HG02938 (cell line): ENCODE results near the gene MPHOSPH10.
"Not testable (repeated sequence)": the region's sequence is repeated elsewhere in the genome, so short reads cannot be mapped to it uniquely, and the experiment has no call there.

ENCODE experiments used
- ATAC-seq: cut with Tn5 transposase; IDR thresholded peaks from one replicate; pipeline ENCODE4 v1.9.1; 2021; ENCODE audit warnings: mild to moderate bottlenecking, moderate library complexity; ENCODE audit not compliant: unreplicated experiment

Gene MPHOSPH10, protein sequence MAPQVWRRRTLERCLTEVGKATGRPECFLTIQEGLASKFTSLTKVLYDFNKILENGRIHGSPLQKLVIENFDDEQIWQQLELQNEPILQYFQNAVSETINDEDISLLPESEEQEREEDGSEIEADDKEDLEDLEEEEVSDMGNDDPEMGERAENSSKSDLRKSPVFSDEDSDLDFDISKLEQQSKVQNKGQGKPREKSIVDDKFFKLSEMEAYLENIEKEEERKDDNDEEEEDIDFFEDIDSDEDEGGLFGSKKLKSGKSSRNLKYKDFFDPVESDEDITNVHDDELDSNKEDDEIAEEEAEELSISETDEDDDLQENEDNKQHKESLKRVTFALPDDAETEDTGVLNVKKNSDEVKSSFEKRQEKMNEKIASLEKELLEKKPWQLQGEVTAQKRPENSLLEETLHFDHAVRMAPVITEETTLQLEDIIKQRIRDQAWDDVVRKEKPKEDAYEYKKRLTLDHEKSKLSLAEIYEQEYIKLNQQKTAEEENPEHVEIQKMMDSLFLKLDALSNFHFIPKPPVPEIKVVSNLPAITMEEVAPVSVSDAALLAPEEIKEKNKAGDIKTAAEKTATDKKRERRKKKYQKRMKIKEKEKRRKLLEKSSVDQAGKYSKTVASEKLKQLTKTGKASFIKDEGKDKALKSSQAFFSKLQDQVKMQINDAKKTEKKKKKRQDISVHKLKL

DNA sequence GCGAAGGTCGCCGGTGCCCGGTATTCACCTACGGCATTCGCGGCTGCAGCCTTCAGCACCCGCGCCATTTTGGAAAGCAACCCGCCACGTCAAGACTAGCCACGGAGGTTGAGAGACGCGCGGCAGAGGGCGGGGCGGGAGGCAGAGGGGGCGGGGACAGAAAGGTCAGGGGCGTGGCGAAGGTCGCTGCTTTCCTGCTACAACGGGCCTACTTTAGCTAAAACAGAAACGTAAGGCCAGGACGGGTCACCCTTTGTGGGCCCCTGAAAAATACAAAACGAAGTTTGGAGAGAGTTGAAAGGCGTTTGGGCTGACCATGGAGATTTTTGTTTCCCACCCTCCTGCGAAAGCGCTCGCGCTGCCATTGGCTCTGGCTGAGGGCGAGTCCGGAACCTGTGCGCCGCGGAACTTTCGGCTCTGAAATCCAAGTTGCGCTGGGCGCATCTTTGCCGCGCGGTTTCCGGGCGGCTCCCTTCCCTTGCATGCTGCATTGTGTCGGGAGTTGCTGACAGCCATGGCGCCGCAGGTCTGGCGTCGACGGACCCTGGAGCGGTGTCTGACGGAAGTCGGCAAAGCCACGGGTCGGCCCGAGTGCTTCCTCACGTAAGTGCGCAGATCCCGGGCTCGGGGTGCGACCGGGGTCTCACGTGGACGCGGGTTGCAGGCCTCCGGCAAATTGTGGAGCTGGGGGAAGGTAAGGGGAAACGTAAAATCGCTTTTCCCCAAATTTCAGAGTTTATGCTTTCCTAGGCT, at the start of gene MPHOSPH10, which contains the start of gene MCEE:
Gene MPHOSPH10, plus strand, starts transcription at position 483 of the 753 bp plus-strand sequence. Its CDS starts 32 bp downstream, at position 515.
Gene MCEE, minus strand, starts transcription at position 78 of the 753 bp plus-strand sequence. Its CDS starts 10 bp downstream, at position 68.
- peak; percentile 91 for ATAC-seq

DNA sequence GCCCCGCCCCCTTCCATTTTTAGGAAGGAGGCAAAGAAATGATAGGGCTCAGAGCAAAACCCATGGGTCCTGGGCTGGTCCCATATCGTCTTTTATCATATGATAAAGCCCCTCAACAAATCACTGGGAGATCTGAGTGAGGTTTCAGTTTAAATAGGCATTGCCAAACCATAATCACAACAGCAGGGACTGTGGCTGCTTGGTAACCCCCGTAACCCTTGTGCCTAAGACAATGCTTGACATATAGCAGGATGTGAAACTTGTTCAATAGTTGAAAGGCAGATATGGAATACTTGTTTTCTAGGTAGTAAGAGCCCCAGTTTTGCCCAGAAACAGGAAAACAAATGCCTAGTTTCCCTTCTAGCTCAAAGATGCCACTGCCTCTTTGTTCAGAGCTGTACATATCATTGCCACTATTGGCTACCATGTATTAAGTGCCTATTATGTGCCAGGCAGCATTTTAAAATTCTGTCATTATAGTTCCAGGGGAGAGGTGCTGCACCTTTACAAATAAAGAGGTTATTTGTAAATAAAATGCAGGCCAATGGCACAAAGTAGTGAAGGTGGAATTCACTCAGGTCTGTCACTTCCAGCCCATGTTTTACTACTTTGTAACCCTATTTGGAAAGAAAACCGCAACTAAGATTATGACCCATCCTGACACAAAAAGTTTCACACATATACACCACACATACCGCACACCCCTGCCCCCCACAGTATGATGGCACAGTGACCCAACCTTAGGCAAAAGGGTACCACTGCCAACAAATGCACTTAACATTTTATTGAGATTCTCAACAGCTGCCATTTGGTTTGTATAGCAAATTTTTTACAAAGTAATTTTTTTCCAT, 47.8 kb upstream of the MPHOSPH10 start:
- peak; percentile 48 for ATAC-seq

DNA sequence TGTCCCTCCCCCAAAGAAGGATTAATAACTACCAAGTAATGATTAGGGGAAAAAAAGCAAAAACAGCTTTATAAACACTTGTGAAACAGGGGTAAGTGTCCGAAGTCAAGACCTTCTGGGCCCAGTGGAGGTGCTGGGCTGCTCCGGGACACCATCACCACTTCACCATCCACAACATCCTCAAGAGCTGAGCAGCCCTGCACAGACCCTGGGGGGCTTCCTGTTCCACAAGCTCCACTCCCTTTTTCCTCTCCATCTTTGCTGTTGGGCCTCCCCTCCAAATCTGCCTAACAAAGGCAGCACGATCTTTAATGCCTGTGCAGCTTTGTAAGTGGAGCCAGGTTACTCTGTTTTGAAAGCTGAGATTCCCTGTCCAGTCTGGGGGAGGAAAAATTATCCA, 47.1 kb upstream of the MPHOSPH10 start:
- not testable (repeated sequence) for ATAC-seq

DNA sequence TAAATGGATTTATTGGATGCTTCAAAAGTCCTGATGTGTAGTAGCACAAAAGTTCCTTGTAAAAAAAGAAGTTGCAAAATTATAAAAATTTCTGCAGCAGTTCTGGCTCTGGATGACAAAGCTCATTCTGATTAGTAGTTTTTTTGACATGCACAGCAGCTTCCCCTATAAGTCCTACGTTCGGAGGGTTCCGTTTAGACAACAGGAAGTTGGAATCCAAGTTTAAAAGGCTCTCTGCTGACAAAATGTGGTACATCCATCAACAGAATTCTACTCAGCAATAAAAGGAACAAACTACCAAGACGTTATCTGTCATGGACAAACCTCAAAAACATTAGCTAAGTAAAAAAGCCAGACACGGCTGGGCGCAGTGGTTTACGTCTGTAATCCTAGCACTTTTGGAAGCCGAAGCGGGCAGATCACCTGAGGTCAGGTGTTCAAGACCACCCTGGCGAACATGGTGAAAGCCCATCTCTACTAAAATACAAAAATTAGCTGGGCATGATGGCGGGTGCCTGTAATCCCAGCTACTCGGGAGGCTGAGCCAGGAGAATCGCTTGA, 46.6 kb upstream of the MPHOSPH10 start:
- not testable (repeated sequence) for ATAC-seq

DNA sequence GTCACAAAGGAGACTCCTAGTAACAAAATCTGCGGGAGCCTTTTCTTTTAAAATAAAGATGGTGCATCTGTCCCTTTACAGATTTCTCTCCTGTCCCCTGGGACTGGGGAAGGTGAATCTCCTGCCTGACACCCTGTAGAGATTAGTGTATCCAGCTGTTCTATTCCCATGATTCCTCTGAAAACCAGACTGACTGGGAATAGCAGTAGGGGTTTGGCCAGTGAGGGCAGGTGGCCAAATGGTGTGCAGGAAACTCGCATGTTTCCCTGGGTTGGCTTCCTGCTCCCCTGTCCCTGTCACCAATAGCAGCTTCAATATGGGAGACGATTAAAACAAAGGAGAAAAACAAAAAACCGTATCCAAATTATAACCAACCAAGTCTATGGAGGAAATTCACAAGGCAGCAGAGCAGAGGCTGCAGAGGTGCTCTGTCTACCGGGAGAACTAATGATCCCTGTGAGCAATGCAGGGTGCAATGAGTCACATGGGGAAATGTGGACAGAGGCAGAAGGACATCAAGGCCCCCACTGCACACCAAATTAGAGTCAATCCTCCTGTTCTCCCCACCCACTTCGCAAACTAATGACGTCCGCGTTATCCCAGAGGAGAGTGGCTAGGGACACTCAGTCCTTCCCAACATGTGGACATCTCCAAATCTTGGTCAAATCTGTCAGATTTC, 45.0 kb upstream of the MPHOSPH10 start:
- not testable (repeated sequence) for ATAC-seq

DNA sequence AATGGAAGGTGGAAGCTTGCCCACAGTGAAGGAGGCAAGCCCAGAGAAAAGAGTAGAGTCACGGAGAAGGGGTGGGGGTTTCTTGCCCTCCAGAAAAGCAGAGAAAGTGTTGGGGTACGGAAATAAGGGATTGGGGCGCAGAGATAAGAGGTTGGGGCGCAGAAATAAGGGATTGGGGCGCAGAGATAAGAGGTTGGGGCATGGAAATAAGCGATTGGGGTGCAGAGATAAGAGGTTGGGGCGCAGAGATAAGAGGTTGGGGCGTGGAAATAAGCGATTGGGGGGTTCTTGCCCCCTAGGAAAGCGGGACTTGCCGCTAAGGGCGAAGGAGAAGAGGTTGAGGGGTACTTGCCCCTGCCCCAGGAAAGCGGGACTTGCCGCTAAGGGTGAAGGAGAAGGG, 41.0 kb upstream of the MPHOSPH10 start:
- ATAC-seq: not testable (repeated sequence)

DNA sequence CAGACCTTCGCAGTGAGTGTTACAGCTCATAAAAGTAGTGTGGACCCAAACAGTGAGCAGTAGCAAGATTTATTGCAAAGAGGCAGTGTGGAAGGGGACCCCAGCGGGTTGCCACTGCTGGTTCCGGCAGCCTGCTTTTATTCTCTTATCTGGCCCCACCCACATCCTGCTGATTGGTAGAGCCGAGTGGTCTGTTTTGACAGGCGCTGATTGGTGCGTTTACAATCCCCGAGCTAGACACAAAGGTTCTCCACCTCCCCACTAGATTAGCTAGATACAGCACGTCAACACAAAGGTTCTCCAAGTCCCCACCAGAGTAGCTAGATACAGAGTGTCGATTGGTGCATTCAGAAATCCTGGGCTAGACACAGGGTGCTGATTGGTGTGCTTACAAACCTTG, 38.6 kb upstream of the MPHOSPH10 start:
- ATAC-seq: not testable (repeated sequence)

DNA sequence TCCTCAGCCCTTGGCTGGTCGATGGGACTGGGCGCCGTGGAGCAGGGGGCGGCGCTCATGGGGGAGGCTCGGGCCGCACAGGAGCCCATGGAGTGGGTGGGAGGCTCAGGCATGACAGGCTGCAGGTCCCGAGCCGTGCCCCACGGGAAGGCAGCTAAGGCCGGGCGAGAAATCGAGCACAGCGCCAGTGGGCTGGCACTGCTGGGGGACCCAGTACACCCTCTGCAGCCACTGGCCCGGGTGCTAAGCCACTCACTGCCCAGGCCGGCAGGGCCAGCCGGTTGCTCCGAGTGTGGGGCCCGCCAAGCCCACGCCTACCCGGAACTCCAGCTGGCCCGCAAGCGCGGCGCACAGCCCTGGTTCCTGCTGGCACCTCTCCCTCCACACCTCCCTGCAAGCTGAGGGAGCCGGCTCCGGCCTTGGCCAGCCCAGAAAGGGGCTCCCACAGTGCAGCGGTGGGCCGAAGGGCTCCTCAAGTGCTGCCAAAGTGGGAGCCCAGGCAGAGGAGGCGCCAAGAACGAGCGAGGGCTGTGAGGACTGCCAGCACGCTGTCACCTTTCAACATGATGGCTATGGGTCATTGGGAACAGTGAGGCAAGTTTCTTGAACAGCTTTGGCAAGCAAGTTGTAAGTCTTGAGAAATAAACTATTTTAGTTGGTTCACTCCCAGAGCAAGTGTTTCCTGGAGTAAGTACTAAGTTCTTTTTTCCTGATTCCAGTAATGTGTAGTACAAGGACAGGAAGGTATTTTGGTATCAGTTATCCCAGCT, 37.8 kb upstream of the MPHOSPH10 start:
- not testable (repeated sequence) for ATAC-seq

DNA sequence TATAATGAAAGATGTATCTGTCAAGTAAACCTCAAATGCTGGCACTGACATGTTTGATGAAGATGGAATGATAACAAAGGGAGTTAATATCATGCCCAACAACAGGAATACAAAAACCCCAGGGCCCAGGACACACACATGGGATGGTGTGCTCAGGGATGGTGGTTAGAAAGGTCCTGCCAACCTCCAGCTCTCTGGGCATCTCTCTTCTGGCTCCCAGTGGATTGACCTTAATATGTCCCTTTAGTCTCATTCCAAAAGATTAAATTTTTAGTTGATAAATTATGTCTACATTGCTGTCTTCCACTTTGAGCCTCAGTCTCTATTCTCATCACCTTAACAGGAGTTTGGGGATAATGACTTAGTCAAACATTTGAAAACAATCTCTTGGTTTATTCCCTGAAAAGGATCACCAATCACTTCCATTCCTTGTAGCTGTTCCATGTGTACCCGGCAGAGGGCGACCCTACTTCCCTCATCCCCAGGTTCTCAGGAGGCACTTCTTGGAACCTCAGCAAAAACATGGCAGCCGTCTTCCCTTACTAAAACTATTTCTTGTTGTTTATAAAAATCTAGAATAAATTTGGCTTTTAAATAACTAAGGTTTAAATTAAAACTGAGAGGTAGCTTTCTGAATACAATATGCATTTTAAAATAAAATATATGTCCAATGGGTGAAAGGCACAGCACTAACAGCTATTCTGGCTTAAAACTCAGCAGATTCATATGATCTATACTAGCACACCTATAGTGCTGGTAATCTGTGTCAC, 30.1 kb upstream of the MPHOSPH10 start:
- ATAC-seq: peak; percentile 70

DNA sequence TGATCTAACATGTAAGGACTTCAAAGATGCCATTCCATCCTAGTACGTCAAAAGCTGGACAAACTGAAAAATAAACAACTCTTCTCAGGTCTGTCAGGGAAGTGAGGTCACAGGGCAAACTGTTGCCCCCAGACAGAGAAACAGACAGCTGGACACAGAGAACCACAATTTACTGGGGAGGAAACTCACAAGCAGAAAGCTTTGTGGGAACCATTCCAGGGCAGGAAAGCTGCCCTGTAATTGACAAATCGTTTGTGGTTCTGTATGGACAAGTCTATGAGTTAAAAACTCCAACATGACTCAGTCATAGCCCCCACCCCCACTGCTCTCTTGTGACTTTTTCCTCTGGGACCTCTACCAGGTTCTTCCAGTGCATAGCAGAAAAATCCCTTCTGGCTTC, 28.8 kb upstream of the MPHOSPH10 start:
- no peak for ATAC-seq

DNA sequence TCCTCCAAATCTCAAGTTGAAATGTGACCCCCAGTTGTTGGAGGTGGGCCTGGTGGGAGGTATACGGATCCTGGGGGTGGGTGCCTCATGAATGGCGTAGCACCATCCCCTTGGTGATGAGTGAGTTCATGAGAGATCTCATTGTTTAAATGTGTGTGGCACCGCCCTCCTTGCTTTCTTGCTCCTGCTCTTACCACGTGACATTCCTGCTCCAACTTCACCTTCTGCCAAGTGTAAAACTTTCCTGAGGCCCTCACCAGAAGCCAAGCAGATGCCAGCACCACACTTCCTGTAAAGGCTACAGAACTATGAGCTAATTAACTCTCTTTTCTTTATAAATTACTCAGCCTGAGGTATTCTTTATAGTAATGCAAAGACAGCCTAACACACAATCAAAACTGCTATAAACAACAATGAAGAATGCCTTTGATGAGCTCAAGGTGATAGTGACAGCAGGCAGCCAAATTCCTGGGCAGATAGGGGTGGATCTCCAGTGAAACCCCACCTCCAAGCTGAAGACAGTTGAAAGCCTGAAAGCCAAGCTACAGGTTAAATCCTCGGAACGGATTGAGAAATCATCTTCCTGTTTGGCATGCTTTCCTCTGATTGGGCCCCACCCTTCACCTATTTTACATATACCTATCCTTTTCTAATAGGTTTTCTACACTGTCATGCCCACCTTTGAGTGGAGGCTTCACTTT, 27.3 kb upstream of the MPHOSPH10 start:
- ATAC-seq: no peak

DNA sequence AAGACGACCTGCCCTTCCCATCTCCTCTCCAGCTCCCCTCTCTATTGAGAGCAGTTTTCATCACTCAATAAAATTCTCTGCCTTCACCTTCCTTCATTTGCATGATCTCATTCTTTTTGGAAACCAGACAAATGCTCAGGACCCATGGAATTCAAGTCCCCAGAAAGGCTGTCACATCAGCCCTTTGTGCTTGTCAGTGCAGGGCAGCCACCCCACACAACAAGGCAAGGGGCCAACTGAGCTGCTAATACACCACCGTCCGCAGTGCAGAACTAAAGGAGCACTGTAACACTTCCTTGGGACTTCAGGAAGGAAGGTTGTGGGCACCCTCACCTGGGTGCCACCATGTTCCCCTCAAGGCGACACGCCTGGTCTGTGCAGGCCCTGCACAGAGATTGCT, 26.6 kb upstream of the MPHOSPH10 start:
- no peak for ATAC-seq

DNA sequence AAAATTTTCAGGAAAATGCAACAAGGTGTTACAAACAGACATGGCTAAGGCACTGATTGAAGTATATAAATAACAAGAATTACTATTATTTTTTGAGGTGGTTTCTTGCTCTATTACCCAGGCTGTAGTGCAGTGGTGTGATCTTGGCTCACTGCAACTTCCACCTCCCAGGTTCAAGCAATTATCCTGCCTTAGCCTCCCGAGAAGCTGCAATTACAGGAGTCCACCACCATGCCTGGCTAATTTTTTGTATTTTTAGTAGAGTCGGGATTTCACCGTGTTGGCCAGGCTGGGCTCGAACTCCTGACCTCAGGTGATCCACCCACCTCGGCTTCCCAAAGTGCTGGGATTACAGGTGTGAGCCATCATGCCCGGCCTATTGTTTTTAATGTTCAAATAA, 24.0 kb upstream of the MPHOSPH10 start:
- not testable (repeated sequence) for ATAC-seq

DNA sequence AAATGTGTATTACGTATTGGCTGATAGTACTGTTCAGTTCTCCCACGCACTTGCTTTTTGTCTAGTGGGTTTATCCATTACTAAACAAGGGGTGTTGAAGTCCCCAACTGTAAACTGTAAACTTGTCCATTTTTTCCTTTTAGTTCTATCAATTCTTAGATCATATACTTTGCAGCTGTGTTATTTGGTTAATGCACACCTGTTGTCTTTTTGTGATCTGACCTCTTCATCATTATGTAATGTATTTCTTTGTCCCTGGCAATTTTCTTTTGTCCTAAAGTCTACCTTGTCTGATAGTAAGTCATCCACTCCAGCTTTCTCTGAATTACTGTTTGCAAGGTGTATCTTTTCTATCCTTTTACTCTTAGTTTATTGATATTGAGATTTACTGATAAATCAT, 22.3 kb upstream of the MPHOSPH10 start:
- ATAC-seq: no peak

DNA sequence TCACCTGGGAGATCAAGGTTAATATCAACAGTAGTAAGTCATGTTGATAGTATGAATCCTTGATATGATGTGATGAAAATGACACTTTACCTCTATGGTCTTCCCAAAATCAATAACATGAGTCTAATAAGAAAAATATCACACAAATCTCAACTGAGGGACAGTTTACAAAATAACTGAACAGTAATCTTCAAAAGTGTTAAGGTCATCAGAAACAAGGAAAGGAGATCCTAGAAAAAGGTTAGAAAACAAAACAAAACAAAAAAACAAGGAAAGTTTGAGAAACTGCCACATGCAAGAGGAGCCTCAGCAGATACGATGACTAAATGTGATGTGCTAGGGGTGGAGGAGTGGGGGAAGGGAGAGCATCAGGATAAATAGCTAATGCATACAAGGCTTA, 16.6 kb upstream of the MPHOSPH10 start:
- ATAC-seq: no peak

DNA sequence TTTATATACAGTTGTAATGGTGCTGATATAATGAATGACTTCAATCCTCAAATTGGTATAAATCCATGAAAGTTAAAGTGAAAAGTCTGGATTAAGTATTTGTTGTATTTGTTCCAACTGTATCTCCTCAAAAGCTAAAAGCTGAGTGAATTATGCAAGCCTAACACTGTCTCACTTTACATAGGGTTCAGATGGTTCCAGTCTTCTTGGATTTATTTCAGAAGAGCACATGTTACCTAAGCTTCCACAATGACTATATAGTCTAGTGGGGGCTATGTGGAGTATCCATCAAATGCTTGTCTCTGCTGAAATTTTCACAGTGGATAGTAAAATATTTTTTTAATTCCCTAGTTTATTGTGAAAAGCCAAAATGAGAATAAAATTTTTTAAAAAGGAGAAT, 13.4 kb upstream of the MPHOSPH10 start:
- no peak for ATAC-seq

DNA sequence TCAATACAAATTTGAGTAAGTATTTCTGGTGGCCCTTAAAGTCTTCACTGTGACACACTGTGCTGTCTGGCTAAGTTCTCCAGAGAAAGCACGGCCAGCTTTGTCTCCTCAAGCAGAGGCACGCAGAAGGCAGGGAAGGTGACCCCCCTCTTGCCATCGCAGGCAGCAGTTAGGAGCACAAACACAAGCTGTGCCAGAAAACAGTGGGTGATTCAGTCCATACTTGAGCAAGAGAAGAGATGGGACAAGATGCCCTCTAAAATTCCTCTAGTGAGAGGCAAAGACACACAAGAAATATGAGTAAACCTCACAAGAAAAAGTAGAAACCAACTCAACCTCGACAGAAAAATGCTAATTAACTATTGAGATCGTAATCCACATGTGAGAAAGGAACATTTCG, 10.2 kb upstream of the MPHOSPH10 start:
- no peak for ATAC-seq
